Prostate gland (tissue), 2 donors: ENCODE measurements around the gene HGF.

Experiments
- CTCF ChIP-seq, 4 experiments: fragments of 200-600 bp in 2 of 4; fragments of 450-650 bp in 2 of 4; sonication (generic) in 2 of 4; IDR thresholded peaks; 1 replicate in 3 of 4; 2 replicates in 1 of 4; pipeline ENCODE4 v1.5.1; 2016 to 2019; ENCODE audit warnings: antibody characterized with exemption in 4 of 4, mild to moderate bottlenecking in 2 of 4, moderate library complexity in 2 of 4
- POLR2A ChIP-seq: fragments of 450-650 bp; IDR thresholded peaks from one replicate; pipeline ENCODE4 v1.6.1; 2016; ENCODE audit warnings: antibody characterized with exemption, mild to moderate bottlenecking
- POLR2AphosphoS5 ChIP-seq: sonication (generic); formaldehyde crosslinking; IDR thresholded peaks from one replicate; pipeline ENCODE4 v1.6.1; 2017; ENCODE audit warnings: antibody characterized with exemption

DNA sequence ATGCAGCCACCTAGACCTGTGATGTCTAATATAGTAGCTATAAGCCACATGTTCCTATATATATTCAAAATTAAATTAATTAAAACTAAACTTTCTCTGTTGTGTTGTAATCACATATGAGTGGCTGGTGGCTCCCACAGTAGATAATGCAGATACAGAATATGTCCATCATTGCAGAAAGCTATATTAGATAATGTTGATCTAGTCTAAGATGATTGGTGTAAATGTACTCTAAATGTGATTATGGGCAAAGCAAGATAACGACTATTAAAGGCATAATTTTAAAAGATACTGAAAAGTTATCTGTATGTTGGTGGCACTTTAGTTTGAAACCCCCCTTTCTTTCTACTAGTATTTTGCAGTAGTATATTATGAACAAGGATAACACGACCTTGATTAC is 5.7 kb upstream of the HGF start:
- no peak for TF ChIP-seq POLR2AphosphoS5
- no peak for TF ChIP-seq CTCF (IDR thresholded peaks at IDR 0.05)
- no peak for TF ChIP-seq POLR2A
